ENCODE data around the gene RNASEH2B. TPM values are rescaled to one million over a fixed set of nuclear protein-coding genes. Genes with fewer than 3 reads are reported as not detected.

The RNASEH2B gene
- total RNA-seq, 1 experiment from 2014 or later = 33.3 TPM

GRCh38 chr13:50932091-50932490 lies 22.5 kb downstream of the RNASEH2B start (continued):
- TF ChIP-seq AFF4 (CRISPR knock-in tag; IDR thresholded peaks at IDR 0.05; ENCODE audit: borderline replicate concordance) = no peak

- ChIA-PET POLR2A (no interaction called here), CTCF (no interaction called here)
- Mint-ChIP-seq H3K4me1 (peaks cover 10% of the 10 kb centered on the region), H3K4me3 (no peak overlapping the region), H3K27ac (no peak overlapping the region), H3K9me3 (peaks cover 16% of the 10 kb centered on the region), H3K27me3 (ENCODE audit: low read depth) (no peaks in the 10 kb centered on the region), H3K36me3 (peaks cover 30% of the 10 kb centered on the region)
- no peak for DNase-seq (ENCODE audit: low spot score)
- TF ChIP-seq AFF4 (CRISPR knock-in tag; IDR thresholded peaks at IDR 0.05; ENCODE audit: borderline replicate concordance) (no peak), KAT7 (CRISPR knock-in tag; IDR thresholded peaks at IDR 0.05; ENCODE audit: borderline replicate concordance) (no peak), ZNF532 (CRISPR knock-in tag; IDR thresholded peaks at IDR 0.05; ENCODE audit: borderline replicate concordance) (no peak), TEAD1 (CRISPR knock-in tag; IDR thresholded peaks at IDR 0.05) (no peak), ZNF671 (CRISPR knock-in tag; IDR thresholded peaks at IDR 0.05) (no peak)
- no peak for ATAC-seq
These were observed 25.3 kb downstream of the RNASEH2B start for GRCh38 chr13:50934735-50935435.

- CTCF ChIA-PET = no interaction called here
- DNase-seq (ENCODE audit: low spot score) = no peak
- ATAC-seq = no peak
- Mint-ChIP-seq H3K9me3 (peaks cover 16% of the 10 kb centered on the region), H3K4me1 (no peaks in the 10 kb centered on the region), H3K36me3 (peaks cover 30% of the 10 kb centered on the region), H3K27ac (no peak overlapping the region), H3K27me3 (ENCODE audit: low read depth) (no peaks in the 10 kb centered on the region), H3K4me3 (no peak overlapping the region)
- POLR2A ChIA-PET = no interaction called here
- TF ChIP-seq NR2C2 (CRISPR knock-in tag; IDR thresholded peaks at IDR 0.05) = no peak
- TF ChIP-seq ZNF425 (CRISPR knock-in tag; conservative IDR thresholded peaks at IDR 0.05) = no peak
- no peak for TF ChIP-seq ZNF396 (CRISPR knock-in tag; IDR thresholded peaks at IDR 0.05; ENCODE audit: borderline replicate concordance)
- no peak for TF ChIP-seq PRRX2 (CRISPR knock-in tag; IDR thresholded peaks at IDR 0.05)
- TF ChIP-seq NFE2L1 (CRISPR knock-in tag; IDR thresholded peaks at IDR 0.05) = no peak
- no peak for TF ChIP-seq CBFB (CRISPR knock-in tag; IDR thresholded peaks at IDR 0.05; ENCODE audit: low read depth)
- TF ChIP-seq MLX (CRISPR knock-in tag; IDR thresholded peaks at IDR 0.05) = no peak
- no peak for TF ChIP-seq E2F1 (CRISPR knock-in tag; IDR thresholded peaks at IDR 0.05)
- TF ChIP-seq EMX1 (CRISPR knock-in tag; IDR thresholded peaks at IDR 0.05) = no peak
- no peak for TF ChIP-seq JAZF1 (CRISPR knock-in tag; IDR thresholded peaks at IDR 0.05)
- no peak for TF ChIP-seq SMAD3 (CRISPR knock-in tag; IDR thresholded peaks at IDR 0.05; ENCODE audit: borderline replicate concordance)
- TF ChIP-seq SOX15 (CRISPR knock-in tag; IDR thresholded peaks at IDR 0.05) = no peak
These were observed 27.1 kb downstream of the RNASEH2B start for GRCh38 chr13:50936679-50937078.
